Measurements from ENCODE around the gene IFNA4.
"Not testable (repeated sequence)": the region's sequence is repeated elsewhere in the genome, so short reads cannot be mapped to it uniquely, and the experiment has no call there.

The IFNA4 gene

DNA sequence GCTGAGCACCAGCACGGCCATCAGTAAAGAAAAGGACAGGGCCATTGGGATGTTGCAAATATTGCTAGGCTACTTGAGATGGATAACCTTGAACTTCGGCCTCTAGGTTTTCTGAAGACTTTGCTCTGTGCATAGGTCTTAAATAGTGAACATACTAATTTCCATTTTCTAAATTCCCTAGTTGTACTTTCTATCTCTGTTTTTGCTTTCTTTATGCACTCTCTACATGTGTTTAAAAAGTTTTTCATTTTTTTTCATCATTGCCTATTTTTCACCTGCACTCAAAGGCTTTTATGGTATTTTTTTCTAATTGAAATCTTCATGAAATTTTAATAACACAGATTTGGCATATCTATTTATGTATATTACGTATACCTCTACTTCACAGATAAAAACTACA, at the start of gene IFNA4:
Gene IFNA4, minus strand, starts transcription at position 101 of the 400 bp plus-strand sequence. Its CDS starts 56 bp downstream, at position 45.
- not testable (repeated sequence) for DNase-seq

DNA sequence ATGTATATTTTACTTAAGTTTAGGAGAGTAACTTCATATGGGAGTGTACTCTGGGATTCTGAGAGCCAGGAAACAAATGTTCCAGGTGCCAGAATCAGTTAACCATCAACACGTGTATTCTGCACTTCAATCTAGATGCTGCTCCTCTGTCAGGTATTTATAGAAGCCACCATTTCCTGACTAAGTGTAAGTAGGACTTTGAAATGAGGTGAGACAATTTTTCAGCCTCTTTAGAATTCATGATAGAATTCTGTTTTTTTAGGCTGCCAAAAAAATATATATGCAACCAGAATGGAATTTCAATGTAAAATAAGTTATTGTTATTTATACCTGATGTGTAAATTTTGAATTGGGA, 49.0 kb upstream of the IFNA4 start:
- DNase-seq, result peak; percentile 1

DNA sequence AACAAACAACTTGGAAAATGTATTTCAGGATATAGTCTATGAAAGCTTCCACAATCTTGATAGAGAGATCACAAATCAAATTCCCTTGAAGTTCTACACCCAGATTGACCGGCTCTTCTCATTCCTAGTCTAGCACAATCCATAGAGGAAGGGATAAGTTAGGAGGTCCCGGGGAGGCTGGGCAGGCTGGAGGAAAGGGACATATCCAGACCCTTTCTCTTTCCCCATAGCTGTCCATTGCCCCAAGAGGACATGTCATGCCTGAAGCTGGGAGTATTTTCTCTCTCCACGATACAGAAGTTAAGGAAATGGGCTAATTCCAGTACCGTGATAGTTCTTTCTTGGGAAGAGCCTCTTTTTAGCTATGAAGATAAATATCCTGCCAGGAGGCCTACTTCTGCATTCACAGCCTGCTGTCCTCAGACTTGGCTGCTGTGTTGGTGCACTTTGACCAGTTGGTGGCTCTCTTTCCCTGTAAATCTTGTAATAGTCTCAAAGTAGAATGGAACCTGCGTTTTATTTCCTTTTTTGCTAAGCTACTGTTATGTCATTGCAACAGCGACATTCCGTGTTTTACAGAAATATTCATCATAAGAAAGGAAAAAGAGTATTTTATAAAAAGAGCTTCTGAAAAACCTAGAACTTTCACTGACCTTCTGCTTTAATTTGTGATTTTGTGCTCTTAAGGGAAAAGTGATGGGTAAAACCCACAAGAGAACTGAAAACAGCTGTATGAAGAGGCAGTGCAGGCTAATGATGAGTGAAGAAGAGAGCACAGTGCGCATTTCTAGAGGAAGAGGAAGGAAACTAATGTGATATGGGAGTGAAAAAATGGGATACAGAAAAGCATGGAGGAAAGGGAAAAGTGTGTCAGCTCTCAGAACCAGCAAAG, 48.3 kb upstream of the IFNA4 start:
- peak; percentile 68 for DNase-seq

DNA sequence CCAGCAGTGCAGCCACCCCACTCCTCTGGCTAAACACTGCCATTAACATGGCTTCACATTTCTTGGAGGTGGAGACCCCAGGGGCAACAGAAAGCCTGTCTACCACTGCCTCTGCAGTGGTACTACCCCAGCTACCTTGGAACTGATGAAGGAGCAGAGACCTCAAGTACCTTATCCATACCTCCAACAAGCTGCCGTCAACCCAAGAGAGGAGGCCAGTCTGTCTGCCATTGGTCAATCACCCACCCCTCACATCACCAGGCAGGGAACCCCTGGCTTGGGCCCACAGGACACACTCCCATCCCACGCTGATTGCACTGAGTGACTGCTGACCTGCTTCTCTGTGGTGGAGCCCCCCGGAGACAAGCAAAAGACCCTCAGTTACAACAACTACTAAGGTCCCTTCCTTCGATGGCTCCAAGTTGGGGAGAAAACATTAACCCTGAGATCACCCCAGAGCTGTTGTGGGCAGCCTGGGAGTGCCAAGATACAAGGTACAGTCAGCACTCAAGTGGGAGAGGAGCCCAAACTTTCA, 46.8 kb upstream of the IFNA4 start:
- no peak for DNase-seq

DNA sequence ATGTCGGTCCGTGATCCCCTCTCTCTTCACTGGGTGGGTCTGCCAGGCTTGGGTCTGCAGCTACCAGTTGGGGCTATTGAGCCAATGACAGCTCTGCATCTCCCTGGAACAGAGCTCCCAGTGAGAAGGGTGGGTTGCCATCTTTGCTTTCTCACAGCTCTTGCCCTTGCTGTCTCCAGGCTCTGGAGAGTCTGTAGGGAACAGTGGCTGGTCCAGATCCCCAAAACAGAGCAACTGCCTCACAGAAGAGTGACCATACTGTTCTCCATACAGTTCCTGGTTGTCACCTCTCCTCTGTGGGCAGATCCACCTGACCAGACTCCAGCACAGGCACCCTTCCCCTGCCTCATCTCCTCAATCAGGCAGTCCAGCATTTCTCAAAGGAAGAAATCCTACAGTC, 45.9 kb upstream of the IFNA4 start:
- DNase-seq, result no peak

DNA sequence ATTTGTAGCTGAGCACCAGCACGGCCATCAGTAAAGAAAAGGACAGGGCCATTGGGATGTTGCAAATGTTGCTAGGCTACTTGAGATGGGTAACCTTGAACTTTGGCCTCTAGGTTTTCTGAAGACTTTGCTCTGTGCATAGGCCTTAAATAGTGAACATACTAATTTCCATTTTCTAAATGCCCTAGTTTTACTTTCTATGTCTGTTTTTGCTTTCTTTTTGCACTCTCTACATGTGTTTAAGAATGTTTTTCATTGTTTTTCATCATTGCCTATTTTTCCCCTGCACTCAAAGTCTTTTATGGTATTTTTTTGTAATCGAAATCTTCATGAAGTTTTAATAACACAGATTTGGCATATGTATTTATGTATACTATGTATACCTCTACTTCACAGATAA, 40.7 kb upstream of the IFNA4 start, which contains the start of gene IFNA17:
Gene IFNA17, minus strand, starts transcription at position 101 of the 400 bp plus-strand sequence. Its CDS starts 49 bp downstream, at position 52.
- no peak for DNase-seq

DNA sequence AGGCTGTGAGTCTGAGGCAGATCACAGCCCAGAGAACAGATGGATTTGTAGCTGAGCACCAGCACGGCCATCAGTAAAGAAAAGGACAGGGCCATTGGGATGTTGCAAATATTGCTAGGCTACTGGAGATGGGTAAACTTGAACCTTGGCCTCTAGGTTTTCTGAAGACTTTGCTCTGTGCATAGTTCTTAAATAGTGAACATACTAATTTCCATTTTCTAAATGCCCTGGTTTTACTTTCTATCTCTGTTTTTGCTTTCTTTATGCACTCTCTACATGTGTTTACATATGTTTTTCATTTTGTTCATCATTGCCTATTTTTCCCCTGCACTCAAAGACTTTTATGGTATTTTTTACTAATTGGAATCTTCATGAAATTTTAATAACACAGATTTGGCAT, 29.8 kb upstream of the IFNA4 start, which contains the start of gene IFNA16:
Gene IFNA16, minus strand, starts transcription at position 101 of the 400 bp plus-strand sequence. Its CDS starts 6 bp downstream, at position 95.
- DNase-seq, result not testable (repeated sequence)

DNA sequence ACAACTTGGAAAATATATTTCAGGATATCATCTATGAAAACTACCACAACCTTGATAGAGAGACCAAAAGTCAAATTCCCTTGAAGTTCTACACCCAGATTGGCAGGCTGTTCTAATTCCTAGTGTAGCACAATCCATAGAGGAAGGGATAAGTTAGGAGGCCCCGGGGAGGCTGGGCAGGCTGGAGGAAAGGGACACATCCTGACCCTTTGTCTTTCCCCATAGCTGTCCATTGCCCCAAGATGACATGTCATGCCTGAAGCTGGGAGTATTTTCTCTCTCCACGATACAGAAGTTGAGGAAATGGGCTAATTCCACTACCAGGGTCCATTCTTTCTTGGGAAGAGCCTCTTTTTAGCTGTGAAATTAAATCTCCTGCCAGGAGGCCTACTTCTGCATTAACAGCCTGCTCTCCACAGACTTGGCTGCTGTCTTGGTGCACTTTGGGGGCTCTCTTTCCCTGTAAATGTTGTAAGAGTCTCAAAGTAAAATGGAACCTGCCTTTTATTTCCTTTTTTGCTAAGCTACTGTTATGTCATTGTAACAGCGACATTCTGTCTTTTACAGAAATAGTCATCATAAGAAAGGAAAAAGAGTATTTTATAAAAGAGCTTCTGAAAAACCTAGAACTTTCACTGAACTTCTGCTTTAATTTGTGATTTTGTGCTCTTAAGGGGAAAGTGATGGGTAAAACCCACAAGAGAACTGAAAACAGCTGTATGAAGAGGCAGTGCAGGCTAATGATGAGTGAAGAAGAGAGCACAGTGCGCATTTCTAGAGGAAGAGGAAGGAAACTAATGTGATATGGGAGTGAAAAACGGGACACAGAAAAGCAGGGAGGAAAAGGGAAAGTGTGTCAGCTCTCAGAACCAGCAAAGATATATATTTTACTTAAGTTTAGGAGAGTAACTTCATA, 26.3 kb upstream of the IFNA4 start:
- peak; percentile 25 for DNase-seq

DNA sequence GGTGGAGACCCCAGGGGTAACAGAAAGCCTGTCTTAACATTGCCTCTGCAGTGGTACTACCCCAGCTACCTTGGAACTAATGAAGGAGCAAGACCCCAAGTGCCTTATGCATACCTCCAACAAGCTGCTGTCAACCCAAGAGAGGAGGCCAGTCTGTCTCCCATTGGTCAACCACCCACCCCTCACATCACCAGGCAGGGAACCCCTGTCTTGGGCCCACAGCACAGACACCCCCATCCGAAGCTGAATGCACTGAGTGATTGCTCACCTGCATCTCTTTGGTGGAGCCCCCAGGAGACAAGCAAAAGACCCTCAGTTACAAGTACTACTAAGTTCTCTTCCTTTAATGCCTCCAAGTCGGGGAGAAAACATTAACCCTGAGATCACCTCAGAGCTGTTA, 24.8 kb upstream of the IFNA4 start:
- not testable (repeated sequence) for DNase-seq

DNA sequence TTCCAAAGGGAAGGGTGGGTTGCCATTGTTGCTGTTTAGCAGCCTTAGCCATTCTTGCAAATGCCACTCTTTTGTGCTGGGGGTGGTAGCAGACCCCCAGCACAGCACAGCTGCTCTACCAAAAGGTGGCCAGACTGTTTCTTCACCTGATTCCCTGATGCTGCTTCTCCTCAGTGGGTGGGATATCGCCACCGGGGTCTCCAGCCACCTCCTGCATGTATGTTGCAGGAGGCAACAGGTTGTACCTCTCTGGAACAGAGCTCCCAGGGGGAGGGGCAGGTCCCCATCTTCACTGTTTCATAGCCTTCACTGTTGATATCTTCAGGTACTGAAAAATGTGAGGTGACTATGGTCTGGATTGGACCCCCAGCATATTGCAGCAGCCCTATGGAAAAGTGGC, 23.4 kb upstream of the IFNA4 start:
- not testable (repeated sequence) for DNase-seq

DNA sequence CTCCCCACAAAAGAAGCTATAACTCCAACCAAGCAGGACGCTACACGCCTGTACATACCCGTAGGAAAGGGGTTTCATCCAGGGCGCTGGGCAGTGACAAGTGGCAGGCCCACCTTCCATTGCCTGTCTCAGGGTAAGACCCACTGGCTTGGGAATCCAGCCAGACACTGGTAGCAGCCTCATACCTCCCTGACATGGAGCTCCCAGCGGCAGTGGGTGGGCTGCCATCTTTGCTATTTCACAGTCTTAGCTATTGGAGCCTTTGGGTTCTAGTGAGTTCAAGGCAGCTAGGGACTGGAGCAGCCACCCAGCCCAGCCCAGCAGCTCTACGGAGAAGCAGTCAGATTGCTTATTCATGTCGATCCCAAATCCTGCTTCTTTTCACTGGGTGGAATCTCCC, 22.9 kb upstream of the IFNA4 start:
- no peak for DNase-seq

DNA sequence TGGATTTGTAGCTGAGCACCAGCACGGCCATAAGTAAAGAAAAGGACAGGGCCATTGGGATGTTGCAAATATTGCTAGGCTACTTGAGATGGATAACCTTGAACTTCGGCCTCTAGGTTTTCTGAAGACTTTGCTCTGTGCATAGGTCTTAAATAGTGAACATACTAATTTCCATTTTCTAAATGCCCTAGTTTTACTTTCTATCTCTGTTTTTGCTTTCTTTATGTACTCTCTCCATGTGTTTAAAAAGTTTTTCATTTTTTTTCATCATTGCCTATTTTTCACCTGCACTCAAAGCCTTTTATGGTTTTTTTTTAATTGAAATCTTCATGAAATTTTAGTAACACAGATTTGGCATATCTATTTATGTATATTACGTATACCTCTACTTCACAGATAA, 19.7 kb upstream of the IFNA4 start, which contains the start of gene IFNA10:
Gene IFNA10, minus strand, starts transcription at position 101 of the 400 bp plus-strand sequence. Its CDS starts 46 bp downstream, at position 55.
- DNase-seq, result not testable (repeated sequence)

DNA sequence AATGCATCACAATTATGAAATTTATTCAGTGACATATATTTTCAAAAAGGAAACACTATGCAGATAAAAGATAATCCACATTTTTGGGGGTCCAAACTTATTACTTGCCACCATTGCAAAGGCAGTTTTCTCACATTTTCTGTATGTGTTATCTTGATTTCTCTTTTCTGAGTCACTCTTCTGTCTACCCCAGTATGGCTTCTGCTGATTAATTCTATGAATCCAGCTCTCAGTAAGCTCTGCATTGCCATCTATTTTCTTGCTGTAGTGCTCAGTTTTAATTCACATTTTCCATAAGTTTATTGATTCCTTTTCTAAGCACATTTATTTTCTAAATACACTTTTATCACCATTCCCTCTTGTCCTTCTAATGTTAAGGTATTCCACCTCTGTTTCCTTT, 17.8 kb upstream of the IFNA4 start:
- DNase-seq, result no peak

DNA sequence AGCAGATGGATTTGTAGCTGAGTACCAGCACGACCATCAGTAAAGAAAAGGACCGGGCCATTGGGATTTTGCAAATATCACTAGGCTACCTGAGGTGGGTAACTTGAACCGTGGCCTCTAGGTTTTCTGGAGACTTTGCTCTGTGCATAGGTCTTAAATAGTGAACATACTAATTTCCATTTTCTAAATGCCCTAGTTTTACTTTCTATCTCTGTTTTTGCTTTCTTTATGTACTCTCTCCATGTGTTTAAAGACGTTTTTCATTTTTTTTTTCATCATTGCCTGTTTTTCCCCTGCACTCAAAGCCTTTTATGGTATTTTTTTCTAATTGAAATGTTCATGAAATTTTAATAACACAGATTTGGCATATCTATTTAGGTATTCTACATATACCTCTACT, 14.7 kb upstream of the IFNA4 start, which contains the start of gene IFNA7:
Gene IFNA7, minus strand, starts transcription at position 101 of the 400 bp plus-strand sequence. Its CDS starts 40 bp downstream, at position 61.
- not testable (repeated sequence) for DNase-seq

DNA sequence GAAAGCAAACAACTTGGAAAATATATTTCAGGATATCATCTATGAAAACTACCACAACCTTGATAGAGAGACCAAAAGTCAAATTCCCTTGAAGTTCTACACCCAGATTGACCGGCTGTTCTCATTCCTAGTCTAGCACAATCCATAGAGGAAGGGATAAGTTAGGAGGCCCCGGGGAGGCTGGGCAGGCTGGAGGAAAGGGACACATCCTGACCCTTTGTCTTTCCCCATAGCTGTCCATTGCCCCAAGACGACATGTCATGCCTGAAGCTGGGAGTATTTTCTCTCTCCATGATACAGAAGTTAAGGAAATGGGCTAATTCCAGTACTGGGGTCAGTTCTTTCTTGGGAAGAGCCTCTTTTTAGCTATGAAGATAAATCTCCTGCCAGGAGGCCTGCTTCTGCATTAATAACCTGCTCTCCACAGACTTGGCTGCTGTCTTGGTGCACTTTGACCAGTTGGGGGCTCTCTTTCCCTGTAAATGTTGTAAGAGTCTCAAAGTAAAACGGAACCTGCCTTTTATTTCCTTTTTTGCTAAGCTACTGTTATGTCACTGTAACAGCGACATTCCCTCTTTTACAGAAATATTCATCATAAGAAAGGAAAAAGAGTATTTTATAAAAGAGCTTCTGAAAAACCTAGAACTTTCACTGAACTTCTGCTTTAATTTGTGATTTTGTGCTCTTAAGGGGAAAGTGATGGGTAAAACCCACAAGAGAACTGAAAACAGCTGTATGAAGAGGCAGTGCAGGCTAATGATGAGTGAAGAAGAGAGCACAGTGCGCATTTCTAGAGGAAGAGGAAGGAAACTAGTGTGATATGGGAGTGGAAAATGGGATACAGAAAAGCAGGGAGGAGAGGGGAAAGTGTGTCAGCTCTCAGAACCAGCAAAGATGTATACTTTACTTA, 7.7 kb upstream of the IFNA4 start:
- DNase-seq, result peak; percentile 39

DNA sequence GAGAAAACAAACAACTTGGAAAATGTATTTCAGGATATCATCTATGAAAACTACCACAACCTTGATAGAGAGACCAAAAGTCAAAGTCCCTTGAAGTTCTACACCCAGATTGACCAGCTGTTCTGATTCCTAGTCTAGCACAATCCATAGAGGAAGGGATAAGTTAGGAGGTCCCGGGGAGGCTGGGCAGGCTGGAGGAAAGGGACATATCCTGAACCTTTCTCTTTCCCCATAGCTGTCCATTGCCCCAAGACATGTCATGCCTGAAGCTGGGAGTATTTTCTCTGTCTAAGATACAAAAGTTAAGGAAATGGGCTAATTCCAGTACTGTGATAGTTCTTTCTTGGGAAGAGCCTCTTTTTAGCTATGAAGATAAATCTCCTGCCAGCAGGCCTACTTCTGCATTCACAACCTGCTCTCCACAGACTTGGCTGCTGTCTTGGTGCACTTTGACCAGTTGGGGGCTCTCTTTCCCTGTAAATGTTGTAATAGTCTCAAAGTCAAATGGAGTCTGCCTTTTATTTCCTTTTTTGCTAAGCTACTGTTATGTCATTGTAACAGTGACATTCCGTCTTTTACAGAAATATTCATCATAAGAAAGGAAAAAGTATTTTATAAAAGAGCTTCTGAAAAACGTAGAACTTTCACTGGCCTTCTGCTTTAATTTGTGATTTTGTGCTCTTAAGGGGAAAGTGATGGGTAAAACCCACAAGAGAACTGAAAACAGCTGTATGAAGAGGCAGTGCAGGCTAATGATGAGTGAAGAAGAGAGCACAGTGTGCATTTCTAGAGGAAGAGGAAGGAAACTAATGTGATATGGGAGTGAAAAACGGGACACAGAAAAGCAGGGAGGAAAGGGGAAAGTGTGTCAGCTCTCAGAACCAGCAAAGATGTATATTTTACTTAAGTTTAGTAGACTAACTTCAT, 4.3 kb downstream of the IFNA4 start:
- DNase-seq, result peak; percentile 29

DNA sequence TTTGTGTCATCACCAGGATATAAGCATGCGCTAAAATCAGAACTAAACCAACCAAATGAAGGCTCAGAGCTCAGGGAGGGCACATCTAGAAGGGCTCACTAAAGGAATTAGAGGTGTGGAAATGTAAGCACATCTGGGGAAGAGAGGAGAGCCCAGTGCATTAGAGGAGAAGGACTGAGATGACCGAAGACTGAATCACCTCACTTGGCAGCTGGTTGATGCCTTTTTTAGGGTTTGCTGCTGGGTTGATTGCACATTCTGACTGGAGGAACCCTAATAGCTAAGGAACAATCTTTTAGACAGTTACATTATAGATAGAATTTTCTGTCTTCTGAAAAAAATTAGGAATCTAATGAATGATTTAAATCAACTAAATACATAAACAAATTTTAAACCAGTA, 12.7 kb downstream of the IFNA4 start:
- no peak for DNase-seq

DNA sequence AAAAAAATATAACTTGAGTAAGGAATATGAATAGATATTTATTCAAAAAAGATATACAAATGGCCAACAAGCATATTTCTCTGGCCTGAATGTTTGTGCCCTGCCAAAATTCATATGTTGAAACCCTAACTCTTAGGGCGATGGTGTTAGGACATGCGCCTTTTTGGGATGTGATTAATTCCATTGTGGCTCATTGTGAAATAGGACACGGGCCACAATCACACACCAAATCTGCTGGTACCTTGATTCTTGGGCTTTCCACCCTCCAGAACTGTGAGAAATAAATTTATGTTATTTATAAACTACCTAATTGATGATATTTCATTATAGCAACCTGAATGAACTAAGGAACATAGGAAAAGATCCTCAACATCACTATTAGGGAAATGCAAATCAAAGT, 15.2 kb downstream of the IFNA4 start:
- no peak for DNase-seq

DNA sequence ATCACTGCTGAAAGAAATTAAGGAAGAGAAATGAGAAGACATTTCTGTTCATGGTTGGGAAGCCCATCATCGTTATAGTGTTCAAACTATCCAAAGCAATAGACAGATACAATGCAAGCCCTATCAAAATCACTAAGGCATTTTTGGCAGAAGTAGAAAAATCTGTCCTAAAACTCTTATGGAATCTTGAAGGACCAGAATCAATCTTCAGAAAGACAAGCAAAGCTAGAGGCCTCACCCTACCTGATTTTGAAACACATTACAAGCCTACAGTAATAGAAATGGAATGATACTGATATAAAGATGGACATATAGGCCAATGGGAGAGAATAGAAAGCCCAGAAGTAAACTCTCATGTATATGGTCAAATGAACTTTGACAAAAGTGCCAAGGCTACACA, 16.0 kb downstream of the IFNA4 start:
- DNase-seq, result no peak

DNA sequence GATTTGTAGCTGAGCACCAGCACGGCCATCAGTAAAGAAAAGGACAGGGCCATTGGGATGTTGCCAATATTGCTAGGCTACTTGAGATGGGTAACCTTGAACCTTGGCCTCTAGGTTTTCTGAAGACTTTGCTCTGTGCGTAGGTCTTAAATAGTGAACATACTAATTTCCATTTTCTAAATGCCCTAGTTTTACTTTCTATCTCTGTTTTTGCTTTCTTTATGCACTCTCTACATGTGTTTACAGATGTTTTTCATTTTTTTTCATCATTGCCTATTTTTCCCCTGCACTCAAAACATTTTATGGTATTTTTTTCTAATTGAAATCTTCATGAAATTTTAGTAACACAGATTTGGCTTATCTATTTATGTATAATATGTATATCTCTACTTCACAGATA, 20.8 kb downstream of the IFNA4 start, which contains the start of gene IFNA21:
Gene IFNA21, minus strand, starts transcription at position 101 of the 400 bp plus-strand sequence. Its CDS starts 48 bp downstream, at position 53.
- not testable (repeated sequence) for DNase-seq
